ENCODE data around the gene ZEB2.

ZEB2 gene

GRCh38 chr2:144414324-144414845, 105.5 kb downstream of the ZEB2 start:
- DNase-seq: no peak

GRCh38 chr2:144412709-144413108, 107.2 kb downstream of the ZEB2 start:
- no peak for DNase-seq

- DNase-seq: no peak
Observed at GRCh38 chr2:144411473-144411872, 108.4 kb downstream of the ZEB2 start.

GRCh38 chr2:144409241-144409640, 110.7 kb downstream of the ZEB2 start:
- DNase-seq: no peak

- DNase-seq: no peak
Observed at GRCh38 chr2:144407262-144407661, 112.7 kb downstream of the ZEB2 start.

GRCh38 chr2:144405982-144406788, 113.7 kb downstream of the ZEB2 start:
- DNase-seq: no peak

- DNase-seq: no peak
Observed at GRCh38 chr2:144405321-144405720, 114.6 kb downstream of the ZEB2 start.

- DNase-seq: no peak
Observed at GRCh38 chr2:144404586-144405314, 115.2 kb downstream of the ZEB2 start.

GRCh38 chr2:144403933-144404332, 116.0 kb downstream of the ZEB2 start:
- no peak for DNase-seq

- DNase-seq: no peak
Observed at GRCh38 chr2:144402251-144402650, 117.7 kb downstream of the ZEB2 start.

GRCh38 chr2:144401036-144401435, 118.9 kb downstream of the ZEB2 start:
- no peak for DNase-seq

GRCh38 chr2:144396318-144396717, 123.6 kb downstream of the ZEB2 start:
- DNase-seq: no peak

GRCh38 chr2:144390424-144391020, 129.4 kb downstream of the ZEB2 start:
- DNase-seq: no peak

- DNase-seq: no peak
Observed at GRCh38 chr2:144389930-144390311, 130.0 kb downstream of the ZEB2 start.

- DNase-seq: no peak
Observed at GRCh38 chr2:144389151-144389929, 130.6 kb downstream of the ZEB2 start.

GRCh38 chr2:144385381-144385780, 134.5 kb downstream of the ZEB2 start:
- no peak for DNase-seq

GRCh38 chr2:144383571-144384100, 136.3 kb downstream of the ZEB2 start:
- no peak for DNase-seq

GRCh38 chr2:144382849-144383248, 137.1 kb downstream of the ZEB2 start:
- DNase-seq: no peak

GRCh38 chr2:144381716-144382115, 138.2 kb downstream of the ZEB2 start:
- DNase-seq: no peak

GRCh38 chr2:144379851-144380311, 140.0 kb downstream of the ZEB2 start:
- DNase-seq: no peak

GRCh38 chr2:144378551-144378950, 141.4 kb downstream of the ZEB2 start:
- no peak for DNase-seq

- DNase-seq: no peak
Observed at GRCh38 chr2:144377914-144378313, 142.0 kb downstream of the ZEB2 start.

GRCh38 chr2:144376926-144377325, 143.0 kb downstream of the ZEB2 start:
- DNase-seq: no peak

Measured in activated T-cell treated with anti-CD3 and anti-CD28 coated beads, Interleukin-2, amount 50 U/mL, for 1 hour (primary cell).